GM18873 (cell line): ENCODE measurements around the gene PRKCB.

Experiments
- ATAC-seq: cut with Tn5 transposase; IDR thresholded peaks from one replicate; pipeline ENCODE4 v1.9.1; 2021; ENCODE audit warnings: mild to moderate bottlenecking, moderate library complexity, moderate number of reproducible peaks; ENCODE audit not compliant: unreplicated experiment, low FRiP score

Gene PRKCB

GRCh38 chr16:24116046-24116776 is 280.4 kb downstream of the PRKCB start:
- no peak for ATAC-seq

- no peak for ATAC-seq
These were observed 281.2 kb downstream of the PRKCB start for GRCh38 chr16:24116989-24117388.

GRCh38 chr16:24117680-24118079 is 281.9 kb downstream of the PRKCB start:
- ATAC-seq = no peak

GRCh38 chr16:24118126-24118821 is 282.5 kb downstream of the PRKCB start:
- ATAC-seq = no peak

- ATAC-seq = no peak
These were observed 284.0 kb downstream of the PRKCB start for GRCh38 chr16:24119807-24120206.

DNA sequence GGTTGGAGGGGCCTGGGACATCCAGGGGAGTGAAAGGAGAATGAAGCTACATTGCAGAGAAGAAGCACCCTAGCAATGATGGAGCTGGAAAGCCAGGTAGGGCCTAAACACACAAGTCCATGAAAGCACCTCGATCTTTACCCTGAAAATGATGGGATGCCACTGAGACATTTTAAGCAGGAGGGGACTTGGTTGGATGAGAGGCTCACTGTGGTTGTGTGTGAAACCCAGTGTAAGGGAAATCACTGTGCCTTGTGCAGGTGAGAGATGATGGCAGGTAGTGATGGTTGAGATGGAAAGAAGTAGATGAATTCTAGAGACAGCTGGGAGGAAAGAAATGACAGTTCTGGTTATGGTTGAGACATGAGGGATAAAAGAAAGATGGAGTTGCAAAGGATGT is 287.5 kb downstream of the PRKCB start:
- no peak for ATAC-seq

- no peak for ATAC-seq
These were observed 288.5 kb downstream of the PRKCB start for GRCh38 chr16:24124291-24124690.

DNA sequence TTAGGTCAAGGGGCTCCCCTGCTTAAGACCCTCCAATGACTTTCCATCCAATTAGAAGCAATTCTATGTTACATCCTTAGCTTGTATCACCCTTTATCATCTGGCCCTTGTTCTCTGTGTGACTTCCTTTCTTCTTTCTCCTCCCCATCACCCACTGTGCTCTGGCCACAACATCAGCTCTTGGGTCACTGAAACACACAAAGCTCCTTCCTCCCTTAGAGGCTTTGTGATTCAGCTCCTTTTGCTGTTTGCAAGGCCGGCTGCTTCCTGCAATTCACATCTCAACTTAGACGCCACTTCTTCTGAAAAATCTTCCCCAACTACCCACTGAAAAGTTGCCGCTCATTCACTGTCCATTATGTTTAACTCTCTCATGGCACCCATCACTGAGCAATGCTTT is 289.4 kb downstream of the PRKCB start:
- no peak for ATAC-seq

DNA sequence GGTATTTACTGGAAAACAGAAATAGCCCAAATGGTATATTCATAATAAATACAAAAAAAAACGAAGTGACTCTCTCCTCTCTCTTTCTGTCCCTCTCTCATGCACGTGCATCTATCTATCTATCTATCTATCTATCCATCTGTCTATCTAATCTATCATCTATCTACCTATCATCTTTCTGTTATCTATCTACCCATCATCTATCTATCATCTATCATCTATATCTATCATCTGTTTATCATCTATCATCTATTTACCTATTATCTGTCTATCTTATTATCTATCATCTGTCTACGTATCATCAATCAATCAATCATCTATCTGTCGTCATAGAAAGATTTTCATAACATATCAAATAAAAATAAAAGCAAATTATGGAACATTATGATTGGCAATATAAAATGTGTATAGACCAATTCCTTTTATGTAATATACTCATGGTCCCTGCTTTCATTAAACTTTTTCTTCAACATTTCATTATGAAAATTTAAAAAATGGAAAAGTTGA is 293.7 kb downstream of the PRKCB start:
- ATAC-seq = no peak

GRCh38 chr16:24130494-24131085 is 294.8 kb downstream of the PRKCB start:
- ATAC-seq = no peak

- ATAC-seq = no peak
These were observed 295.5 kb downstream of the PRKCB start for GRCh38 chr16:24131294-24131693.

DNA sequence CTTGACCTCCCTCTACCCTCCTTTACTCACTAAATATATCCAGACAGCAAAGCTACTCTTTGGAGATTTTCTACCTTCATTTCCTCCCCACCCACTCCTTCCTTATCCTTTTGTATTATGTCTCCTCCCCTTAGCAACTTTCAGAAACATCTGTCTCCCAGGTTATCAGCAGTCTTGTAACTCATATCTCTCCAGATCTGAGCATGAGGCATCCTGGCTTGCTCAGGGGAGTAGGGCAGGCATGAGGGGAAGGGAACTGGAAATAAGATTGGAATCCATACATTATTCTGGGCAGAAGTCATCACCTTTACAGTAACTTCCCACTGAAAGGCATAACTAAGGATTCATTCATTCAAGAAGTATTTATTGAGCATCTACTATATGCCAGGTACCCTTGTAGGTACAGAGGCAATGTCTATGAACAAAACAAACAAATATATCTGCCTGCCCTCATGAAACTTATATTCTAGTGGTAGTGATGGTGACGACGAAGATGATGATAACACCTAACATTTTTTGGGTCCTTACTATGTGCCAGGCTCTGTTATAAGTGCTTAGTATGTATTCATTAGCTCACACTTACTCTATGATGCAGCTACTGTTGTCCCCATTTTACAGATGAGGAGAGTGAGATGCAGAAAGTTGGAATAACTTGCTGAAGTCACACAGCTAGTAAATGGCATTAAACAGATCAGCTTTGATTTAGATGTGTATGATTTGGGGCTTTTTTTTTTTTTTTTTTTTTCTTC is 296.4 kb downstream of the PRKCB start:
- no peak for ATAC-seq

DNA sequence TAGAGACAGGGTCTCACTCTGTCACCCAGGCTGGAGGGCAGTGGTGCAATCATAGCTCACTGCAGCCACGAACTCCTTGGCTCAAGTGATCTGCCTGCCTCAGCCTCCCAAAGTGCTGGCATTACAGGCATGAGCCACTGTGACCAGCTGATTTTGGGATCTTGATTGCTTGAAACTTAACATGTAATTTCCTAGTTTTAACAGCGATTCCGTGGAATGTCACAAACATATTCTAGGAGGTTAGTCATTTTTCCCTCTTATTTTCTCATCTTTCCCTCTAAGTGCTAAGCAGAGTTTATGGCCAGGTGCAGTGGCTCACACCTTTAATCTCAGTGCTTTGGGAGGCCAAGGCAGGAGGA is 297.0 kb downstream of the PRKCB start:
- ATAC-seq = no peak

- ATAC-seq = no peak
These were observed 300.1 kb downstream of the PRKCB start for GRCh38 chr16:24135624-24136565.

GRCh38 chr16:24138024-24138423 is 302.2 kb downstream of the PRKCB start:
- ATAC-seq = no peak

DNA sequence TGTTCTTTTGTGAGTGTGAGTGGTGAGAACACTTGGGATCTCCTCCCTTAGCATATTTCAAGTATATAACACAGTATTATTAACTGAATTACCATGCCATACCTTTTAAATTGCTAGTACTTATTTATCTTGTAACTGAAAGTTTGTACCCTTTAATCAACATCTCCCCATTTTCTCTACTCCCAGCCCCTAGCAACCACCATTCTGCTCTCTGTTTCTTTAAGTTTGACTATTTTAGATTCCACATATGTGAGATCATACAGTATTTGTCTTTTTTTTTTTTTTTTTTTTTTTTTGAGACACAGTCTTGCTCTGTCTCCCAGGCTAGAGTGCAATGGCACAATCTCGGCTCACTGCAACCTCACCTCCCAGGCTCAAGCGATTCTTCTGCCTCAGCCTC is 302.8 kb downstream of the PRKCB start:
- no peak for ATAC-seq

DNA sequence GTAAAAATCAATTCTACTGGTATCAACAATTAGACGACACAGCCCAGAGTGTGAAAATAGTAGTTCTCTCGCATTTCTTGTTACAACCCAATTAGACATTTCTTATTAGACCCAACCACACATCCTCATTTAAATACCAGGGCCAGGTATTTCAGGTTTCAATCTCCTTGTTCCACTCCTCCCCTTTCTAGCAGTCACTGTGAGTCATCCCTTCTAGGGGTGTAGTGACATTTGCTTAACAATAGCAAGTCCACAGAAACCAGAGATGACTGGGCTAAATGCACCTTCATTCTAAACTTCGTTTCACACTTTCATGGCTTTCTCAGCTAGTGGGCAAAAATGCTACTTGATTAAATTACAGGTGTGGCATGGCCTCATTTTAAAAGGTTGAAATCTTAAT is 303.5 kb downstream of the PRKCB start:
- no peak for ATAC-seq

- no peak for ATAC-seq
These were observed 304.9 kb downstream of the PRKCB start for GRCh38 chr16:24140730-24141129.

GRCh38 chr16:24141466-24141865 is 305.7 kb downstream of the PRKCB start:
- no peak for ATAC-seq

- no peak for ATAC-seq
These were observed 306.1 kb downstream of the PRKCB start for GRCh38 chr16:24141917-24142316.
